Activated CD4-positive, alpha-beta memory T cell treated with anti-CD3 and anti-CD28 coated beads for 36 hours (primary cell): ENCODE data around the gene NEGR1. TPM values are rescaled to one million over a fixed set of nuclear protein-coding genes. Genes with fewer than 3 reads are reported as not detected.

Experiments used
- CTCF ChIA-PET: fragments of 350-600 bp; sonication (Branson Sonifier 250); formaldehyde crosslinking; loops from one replicate; lab custom pipeline; 2021; ENCODE audit warnings: antibody characterized with exemption, inconsistent platforms; lab: Charles Lee
- POLR2A ChIA-PET: fragments of 350-600 bp; sonication (Branson Sonifier 250); formaldehyde crosslinking; loops from one replicate; lab custom pipeline; 2021; ENCODE audit warnings: antibody characterized with exemption; lab: Charles Lee
- DNase-seq: peaks from one replicate; pipeline ENCODE4 v3.0.0-alpha.2; 2020
- H3K27ac Mint-ChIP-seq: one replicate; pipeline ENCODE4 v1.8.0; 2021; ENCODE audit warnings: mixed read lengths
- H3K27me3 Mint-ChIP-seq: one replicate; pipeline ENCODE4 v1.8.0; 2021; ENCODE audit warnings: mixed read lengths
- H3K36me3 Mint-ChIP-seq: one replicate; pipeline ENCODE4 v1.8.0; 2021; ENCODE audit warnings: mixed read lengths
- H3K4me1 Mint-ChIP-seq: one replicate; pipeline ENCODE4 v1.8.0; 2021; ENCODE audit warnings: low read depth, mixed read lengths
- H3K4me3 Mint-ChIP-seq: one replicate; pipeline ENCODE4 v1.8.0; 2021; ENCODE audit warnings: mild to moderate bottlenecking, mixed read lengths
- H3K9me3 Mint-ChIP-seq: one replicate; pipeline ENCODE4 v1.8.0; 2021; ENCODE audit warnings: mixed read lengths
- intact Hi-C: fragments of 100-400 bp; cut with micrococcal nuclease; formaldehyde crosslinking; loops from one replicate; pipeline ENCODE4 v1.15.1; 2023
- total RNA-seq, 2 experiments: library from RNA; stranded (reverse); gene quantifications; one replicate each; pipeline ENCODE4 v1.2.3, GENCODE V29; 2021

Gene NEGR1
- total RNA-seq, 2 experiments from 2014 or later: not detected

DNA sequence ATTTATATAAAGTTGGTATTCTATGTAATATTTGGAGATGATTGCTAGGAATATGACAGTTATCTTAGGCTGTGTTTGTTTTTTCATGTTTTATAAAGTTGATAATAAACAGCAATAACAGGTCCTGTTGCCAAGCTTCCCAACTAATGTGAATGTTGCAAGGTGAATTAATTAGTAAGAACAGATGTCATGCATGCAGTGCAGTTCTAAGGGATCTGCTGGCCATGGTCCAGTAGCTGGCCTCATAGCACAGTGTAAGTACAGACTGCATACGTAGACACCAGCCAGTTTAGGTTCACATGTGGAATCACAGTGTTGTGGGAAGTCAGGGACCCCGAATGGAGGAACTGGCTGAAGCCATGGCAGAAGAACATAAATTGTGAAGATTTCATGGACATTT, 478.2 kb downstream of the NEGR1 start:
- Mint-ChIP-seq H3K4me1 (no peaks in the 10 kb centered on the region), H3K27ac (no peak overlapping the region), H3K4me3 (no peak overlapping the region), H3K27me3 (no peaks in the 10 kb centered on the region), H3K36me3 (no peaks in the 10 kb centered on the region), H3K9me3 (peaks cover 5% of the 10 kb centered on the region)
- POLR2A ChIA-PET: no interaction called here
- CTCF ChIA-PET: no interaction called here
- no peak for DNase-seq
- intact Hi-C loops: no loop called here

DNA sequence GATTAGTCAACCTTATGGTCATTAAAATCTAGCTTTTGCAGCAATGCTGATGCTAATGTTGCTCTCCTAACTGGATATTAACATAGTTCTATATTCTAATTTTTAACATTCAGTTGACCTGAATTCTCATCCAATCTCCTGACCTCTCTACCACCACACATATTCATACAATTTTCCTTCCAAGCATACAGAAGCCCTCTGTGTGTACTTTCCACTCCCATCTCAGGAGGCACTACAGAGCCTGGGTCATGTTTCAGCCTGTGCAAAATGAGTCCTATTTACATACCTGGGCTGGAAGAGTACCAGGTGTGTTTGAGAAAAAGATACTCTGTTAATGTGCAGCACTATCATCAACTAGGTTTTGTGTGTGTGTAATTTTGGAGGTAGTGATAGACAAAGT, 486.3 kb downstream of the NEGR1 start:
- Mint-ChIP-seq H3K36me3 (no peaks in the 10 kb centered on the region), H3K27ac (no peak overlapping the region), H3K4me3 (no peak overlapping the region), H3K4me1 (no peaks in the 10 kb centered on the region), H3K9me3 (peaks cover 13% of the 10 kb centered on the region), H3K27me3 (no peaks in the 10 kb centered on the region)
- no peak for DNase-seq
- POLR2A ChIA-PET: no interaction called here
- intact Hi-C loops: no loop called here
- CTCF ChIA-PET: no interaction called here

DNA sequence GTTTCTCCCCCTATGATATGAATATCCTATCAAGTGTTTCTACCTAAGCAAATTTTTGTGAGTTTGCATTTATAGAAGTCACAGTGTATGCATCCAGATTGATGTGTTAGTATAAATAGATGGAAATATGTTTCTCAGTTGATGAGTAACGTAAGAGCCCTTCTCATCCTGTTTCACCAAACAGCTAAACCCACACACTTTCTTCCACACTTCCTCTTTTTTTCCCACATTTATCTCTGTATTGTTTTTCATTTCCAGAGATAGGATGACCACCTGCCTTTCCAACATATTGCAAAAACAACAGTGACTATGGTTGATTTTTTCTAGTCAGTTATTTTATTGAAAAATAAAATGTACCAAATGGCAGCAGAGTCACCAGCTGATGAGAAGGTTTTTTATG, 490.1 kb downstream of the NEGR1 start:
- CTCF ChIA-PET: no interaction called here
- POLR2A ChIA-PET: no interaction called here
- peaks cover 7% of the 10 kb centered on the region for H3K9me3 Mint-ChIP-seq

DNA sequence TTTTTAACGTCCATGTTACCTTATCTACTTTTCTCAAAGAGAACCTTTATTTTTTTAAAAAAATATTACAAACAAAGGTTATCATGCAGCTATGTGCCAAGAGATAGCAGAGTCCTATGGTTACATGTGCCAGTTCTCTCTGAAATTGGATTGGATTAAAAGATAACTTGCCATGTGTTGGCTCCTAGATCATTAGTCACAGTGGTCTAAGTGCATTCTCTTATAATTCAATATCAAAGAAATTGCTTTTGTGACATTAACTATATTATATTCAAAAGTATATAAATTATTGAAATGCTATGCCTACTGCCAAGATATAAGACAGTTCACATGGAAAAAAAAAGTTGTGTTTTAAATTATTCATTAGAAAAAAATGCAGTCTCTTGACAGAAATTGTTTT, 494.2 kb downstream of the NEGR1 start:
- Mint-ChIP-seq H3K36me3 (no peaks in the 10 kb centered on the region), H3K4me3 (no peak overlapping the region), H3K27me3 (no peaks in the 10 kb centered on the region), H3K4me1 (no peaks in the 10 kb centered on the region), H3K9me3 (peaks cover 7% of the 10 kb centered on the region), H3K27ac (no peak overlapping the region)
- POLR2A ChIA-PET: no interaction called here
- intact Hi-C loops: no loop called here
- CTCF ChIA-PET: no interaction called here
- no peak for DNase-seq

More for the DNA sequence above, 490.1 kb downstream of the NEGR1 start:
- Mint-ChIP-seq H3K27ac (no peak overlapping the region), H3K27me3 (no peaks in the 10 kb centered on the region), H3K4me3 (no peak overlapping the region), H3K4me1 (no peaks in the 10 kb centered on the region), H3K36me3 (no peaks in the 10 kb centered on the region)
- no peak for DNase-seq
- intact Hi-C loops: no loop called here

DNA sequence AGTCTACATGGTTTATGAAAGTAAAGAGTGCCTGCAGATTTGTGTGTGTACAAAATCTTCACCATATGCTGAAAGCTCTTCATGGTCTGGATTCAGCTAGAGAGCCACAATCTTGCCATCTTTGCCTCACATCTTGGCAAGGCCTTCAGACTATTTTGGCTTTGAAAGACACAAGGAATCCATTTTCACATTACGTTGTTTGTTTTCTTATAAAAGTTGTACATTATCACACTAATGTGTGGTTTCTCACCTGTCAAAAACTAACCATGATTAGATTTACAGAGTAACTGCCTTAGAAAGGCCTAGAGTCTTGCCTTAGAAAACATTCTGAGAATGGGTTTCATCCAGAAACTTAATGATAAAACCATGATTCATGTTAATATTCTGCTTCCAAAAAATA, 494.6 kb downstream of the NEGR1 start:
- Mint-ChIP-seq H3K27ac (no peak overlapping the region), H3K9me3 (peaks cover 7% of the 10 kb centered on the region), H3K27me3 (no peaks in the 10 kb centered on the region), H3K4me3 (no peak overlapping the region), H3K4me1 (no peaks in the 10 kb centered on the region), H3K36me3 (no peaks in the 10 kb centered on the region)
- intact Hi-C loops: no loop called here
- no peak for DNase-seq
- ChIA-PET POLR2A (no interaction called here), CTCF (no interaction called here)

DNA sequence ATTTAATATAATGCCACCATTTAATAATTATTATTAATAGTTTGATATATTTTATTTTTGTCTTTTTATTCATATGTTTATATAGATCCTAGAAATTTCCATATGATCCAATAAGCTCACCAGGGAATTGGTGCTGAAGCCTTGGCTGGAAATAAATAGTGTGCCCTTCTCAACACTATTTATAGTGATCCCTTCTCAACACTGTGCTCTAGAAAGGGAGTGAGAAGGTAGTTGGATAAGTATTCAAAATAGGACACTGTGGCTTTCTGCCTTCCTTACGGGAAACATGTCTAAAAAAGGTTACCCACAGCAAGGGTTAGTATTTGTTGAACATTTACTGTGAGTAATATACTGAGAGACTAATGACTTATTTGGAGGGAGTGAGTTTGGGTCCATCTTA, 496.1 kb downstream of the NEGR1 start:
- Mint-ChIP-seq H3K9me3 (peaks cover 4% of the 10 kb centered on the region), H3K36me3 (no peaks in the 10 kb centered on the region), H3K27ac (no peak overlapping the region), H3K27me3 (no peaks in the 10 kb centered on the region), H3K4me3 (no peak overlapping the region), H3K4me1 (no peaks in the 10 kb centered on the region)
- ChIA-PET CTCF (no interaction called here), POLR2A (no interaction called here)
- DNase-seq: no peak
- intact Hi-C loops: no loop called here

DNA sequence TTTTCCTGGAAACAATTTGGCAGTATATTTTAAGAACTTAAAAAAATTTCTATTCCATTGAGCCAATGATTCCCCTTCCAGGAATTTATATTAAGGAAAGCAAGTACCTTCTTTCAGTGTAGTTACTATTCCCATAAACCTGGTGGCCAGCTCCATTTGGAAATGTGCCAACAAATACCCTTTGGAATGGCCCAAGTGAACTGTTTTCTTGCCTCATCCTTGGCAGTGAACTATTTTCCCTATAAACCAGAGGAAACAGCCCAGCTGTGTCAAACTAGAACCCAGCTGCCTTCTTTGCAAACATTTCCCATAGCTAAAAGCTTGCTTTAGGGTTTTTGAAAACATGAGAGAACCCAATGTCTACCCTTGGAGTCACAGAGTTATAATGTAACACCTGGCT, 496.9 kb downstream of the NEGR1 start:
- POLR2A ChIA-PET: no interaction called here
- Mint-ChIP-seq H3K36me3 (no peaks in the 10 kb centered on the region), H3K4me3 (no peak overlapping the region), H3K4me1 (no peaks in the 10 kb centered on the region), H3K27me3 (no peaks in the 10 kb centered on the region), H3K27ac (no peak overlapping the region), H3K9me3 (peaks cover 4% of the 10 kb centered on the region)
- CTCF ChIA-PET: no interaction called here
- intact Hi-C loops: no loop called here
- DNase-seq: no peak

DNA sequence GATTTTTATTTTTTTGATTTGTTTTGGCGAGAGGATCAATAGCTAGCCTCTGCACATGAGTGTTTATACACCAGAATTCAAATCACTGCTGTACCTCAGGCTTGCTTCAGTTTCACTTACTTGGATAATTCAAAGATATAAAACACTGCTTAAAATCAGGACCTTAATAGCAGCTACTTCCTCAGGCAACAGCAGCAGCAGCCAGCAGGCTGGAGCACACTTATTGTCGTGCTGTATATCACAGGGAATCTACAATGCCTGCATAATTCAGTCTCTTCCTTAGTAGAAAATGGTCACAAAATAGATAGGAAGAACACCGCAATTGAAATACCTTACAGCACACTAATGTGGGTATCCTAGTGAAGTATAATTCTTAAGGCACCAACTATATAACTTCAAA, 497.3 kb downstream of the NEGR1 start:
- H3K27me3 Mint-ChIP-seq: no peaks in the 10 kb centered on the region
- no peaks in the 10 kb centered on the region for H3K36me3 Mint-ChIP-seq
- no peaks in the 10 kb centered on the region for H3K4me1 Mint-ChIP-seq
- H3K4me3 Mint-ChIP-seq: no peak overlapping the region
- no peak overlapping the region for H3K27ac Mint-ChIP-seq
- intact Hi-C loops: no loop called here
- peaks cover 4% of the 10 kb centered on the region for H3K9me3 Mint-ChIP-seq
- CTCF ChIA-PET: no interaction called here
- POLR2A ChIA-PET: no interaction called here
- no peak for DNase-seq

DNA sequence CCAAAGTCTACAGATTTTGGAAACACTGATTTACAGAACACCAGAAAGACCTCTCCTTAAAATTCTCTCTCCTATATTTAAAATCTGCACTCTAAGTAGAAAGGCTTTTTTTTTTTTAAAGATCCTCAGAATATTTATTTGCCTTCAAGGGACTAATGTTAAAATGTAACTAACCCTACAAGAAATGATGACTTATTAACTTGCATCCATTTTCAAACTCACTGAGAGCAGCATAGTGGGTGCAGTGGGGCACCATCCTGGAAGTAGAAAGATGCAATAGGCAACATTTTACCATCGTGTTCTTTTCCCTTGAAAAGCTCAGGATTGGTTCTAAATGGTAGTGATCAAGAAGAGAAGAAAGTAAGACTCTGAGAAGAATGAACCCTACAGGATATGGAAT, 498.1 kb downstream of the NEGR1 start:
- ChIA-PET CTCF (no interaction called here), POLR2A (no interaction called here)
- H3K4me3 Mint-ChIP-seq: no peak overlapping the region
- H3K27me3 Mint-ChIP-seq: no peaks in the 10 kb centered on the region
- H3K36me3 Mint-ChIP-seq: no peaks in the 10 kb centered on the region
- DNase-seq: no peak
- no peak overlapping the region for H3K27ac Mint-ChIP-seq
- H3K4me1 Mint-ChIP-seq: no peaks in the 10 kb centered on the region
- peaks cover 4% of the 10 kb centered on the region for H3K9me3 Mint-ChIP-seq
- intact Hi-C loops: no loop called here

DNA sequence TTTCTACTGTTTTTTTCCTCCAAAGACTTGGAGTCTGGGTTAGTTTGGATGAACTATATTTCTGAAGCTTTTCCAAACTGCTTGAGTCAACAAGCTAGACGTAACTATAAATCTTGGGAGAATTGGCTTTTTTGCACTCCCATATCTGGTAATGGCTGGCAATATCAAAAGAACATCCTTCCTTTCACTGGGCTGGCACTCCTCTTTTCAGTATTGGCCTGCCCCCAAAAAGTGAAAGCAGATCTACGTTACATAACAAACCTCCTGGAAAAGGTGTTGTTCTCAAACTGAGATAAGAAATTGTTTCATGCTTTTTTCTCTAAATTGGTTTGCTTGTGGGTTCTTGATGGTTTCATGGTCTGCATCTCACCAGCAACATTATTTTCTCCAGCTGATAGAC, 499.3 kb downstream of the NEGR1 start:
- CTCF ChIA-PET: no interaction called here
- intact Hi-C loops: no loop called here
- DNase-seq: no peak
- POLR2A ChIA-PET: no interaction called here
- Mint-ChIP-seq H3K36me3 (no peaks in the 10 kb centered on the region), H3K27me3 (no peaks in the 10 kb centered on the region), H3K9me3 (peaks cover 4% of the 10 kb centered on the region), H3K27ac (no peak overlapping the region), H3K4me3 (no peak overlapping the region), H3K4me1 (no peaks in the 10 kb centered on the region)

DNA sequence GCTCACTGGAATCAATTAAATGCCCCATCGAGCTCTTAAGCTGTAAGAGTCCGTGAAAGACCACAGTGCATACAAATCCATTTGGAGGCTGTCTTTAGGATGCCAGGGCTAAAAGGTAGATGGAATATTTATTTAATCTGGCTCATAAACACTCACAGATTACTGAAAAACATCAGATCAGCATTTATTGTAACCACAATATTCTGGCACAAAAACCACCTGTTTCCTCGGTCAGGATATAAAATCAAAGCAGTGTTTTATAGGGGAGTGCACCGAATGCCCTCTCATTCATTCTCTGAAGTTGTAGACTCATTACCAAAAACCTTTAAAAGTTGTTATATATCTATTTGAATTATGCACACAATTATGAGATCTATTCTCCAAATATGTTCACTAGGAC, 500.9 kb downstream of the NEGR1 start:
- no peaks in the 10 kb centered on the region for H3K4me1 Mint-ChIP-seq
- intact Hi-C loops: no loop called here
- no peaks in the 10 kb centered on the region for H3K36me3 Mint-ChIP-seq
- no peaks in the 10 kb centered on the region for H3K27me3 Mint-ChIP-seq
- CTCF ChIA-PET: no interaction called here
- POLR2A ChIA-PET: no interaction called here
- H3K9me3 Mint-ChIP-seq: peaks cover 4% of the 10 kb centered on the region
- H3K4me3 Mint-ChIP-seq: no peak overlapping the region
- H3K27ac Mint-ChIP-seq: no peak overlapping the region
- no peak for DNase-seq

DNA sequence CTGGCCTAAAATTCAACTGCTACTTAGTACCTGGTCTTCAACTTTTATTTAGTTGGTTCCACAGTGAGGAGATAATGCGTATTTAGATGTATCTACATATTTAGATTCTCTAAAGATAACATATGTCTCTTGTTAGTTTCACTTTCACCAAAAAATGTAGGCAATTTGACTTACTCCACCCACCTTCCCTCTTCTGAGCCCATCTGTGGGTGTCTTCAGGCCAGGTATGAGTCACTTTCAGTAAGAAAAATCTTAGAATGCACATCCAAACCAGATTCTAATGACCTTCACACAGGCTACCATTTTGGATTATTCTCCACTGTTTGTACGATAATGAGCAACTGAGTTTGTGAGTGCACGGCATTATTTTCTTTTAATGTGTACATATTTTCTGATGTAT, 501.7 kb downstream of the NEGR1 start:
- ChIA-PET CTCF (no interaction called here), POLR2A (no interaction called here)
- Mint-ChIP-seq H3K4me3 (no peak overlapping the region), H3K27me3 (no peaks in the 10 kb centered on the region), H3K4me1 (no peaks in the 10 kb centered on the region), H3K36me3 (no peaks in the 10 kb centered on the region), H3K27ac (no peak overlapping the region), H3K9me3 (peaks cover 7% of the 10 kb centered on the region)
- intact Hi-C loops: no loop called here
- no peak for DNase-seq

DNA sequence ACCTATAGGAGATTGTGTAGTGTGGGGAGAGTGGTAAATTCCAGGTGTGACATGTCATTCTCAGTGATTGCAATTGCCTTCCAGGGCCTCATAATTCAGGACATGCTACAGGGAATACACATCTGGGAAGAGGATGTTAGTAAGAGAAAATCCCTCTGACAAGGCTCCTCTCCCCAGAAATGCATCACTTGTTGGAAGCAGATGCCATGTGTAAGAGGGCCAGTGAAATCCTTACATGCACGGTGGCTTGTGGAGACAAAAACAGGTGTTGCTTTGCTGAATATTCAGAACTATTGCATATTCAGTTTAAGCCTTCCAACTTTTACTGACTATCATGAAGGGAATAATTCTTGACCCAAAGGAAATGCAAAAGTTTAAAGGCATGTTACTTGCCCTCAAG, 503.4 kb downstream of the NEGR1 start:
- ChIA-PET CTCF (no interaction called here), POLR2A (no interaction called here)
- Mint-ChIP-seq H3K9me3 (peaks cover 7% of the 10 kb centered on the region), H3K27me3 (no peaks in the 10 kb centered on the region), H3K4me1 (no peaks in the 10 kb centered on the region), H3K4me3 (no peak overlapping the region), H3K27ac (no peak overlapping the region), H3K36me3 (no peaks in the 10 kb centered on the region)
- intact Hi-C loops: no loop called here
- no peak for DNase-seq

DNA sequence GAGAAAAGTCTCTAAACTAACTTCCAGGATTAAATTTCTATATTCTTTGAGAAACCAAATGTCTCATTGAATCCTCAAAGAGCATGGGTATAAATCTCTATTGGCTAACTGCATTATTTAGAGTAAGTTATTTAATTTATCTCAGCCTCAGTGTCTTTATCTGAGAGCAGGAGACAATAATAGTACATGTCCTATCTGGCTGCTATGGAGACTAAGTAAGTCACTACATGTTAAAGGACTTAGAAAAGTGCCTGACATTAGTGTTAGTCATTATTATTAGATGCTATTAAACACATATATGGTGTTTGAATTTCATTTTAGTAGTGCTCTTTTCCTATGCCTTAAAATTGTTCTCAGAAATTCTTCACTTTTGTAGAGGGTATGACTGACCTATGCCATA, 505.2 kb downstream of the NEGR1 start:
- ChIA-PET CTCF (no interaction called here), POLR2A (no interaction called here)
- Mint-ChIP-seq H3K4me3 (no peak overlapping the region), H3K9me3 (peaks cover 4% of the 10 kb centered on the region), H3K36me3 (no peaks in the 10 kb centered on the region), H3K27me3 (no peaks in the 10 kb centered on the region), H3K27ac (no peak overlapping the region), H3K4me1 (no peaks in the 10 kb centered on the region)
- intact Hi-C loops: no loop called here
- no peak for DNase-seq
